HS-5 (cell line): ENCODE measurements around the gene THPO.

Experiments used
- DNase-seq: peaks from one replicate; pipeline ENCODE4 v3.0.0-alpha.2; 2012; ENCODE audit warnings: low read depth

The THPO gene

DNA sequence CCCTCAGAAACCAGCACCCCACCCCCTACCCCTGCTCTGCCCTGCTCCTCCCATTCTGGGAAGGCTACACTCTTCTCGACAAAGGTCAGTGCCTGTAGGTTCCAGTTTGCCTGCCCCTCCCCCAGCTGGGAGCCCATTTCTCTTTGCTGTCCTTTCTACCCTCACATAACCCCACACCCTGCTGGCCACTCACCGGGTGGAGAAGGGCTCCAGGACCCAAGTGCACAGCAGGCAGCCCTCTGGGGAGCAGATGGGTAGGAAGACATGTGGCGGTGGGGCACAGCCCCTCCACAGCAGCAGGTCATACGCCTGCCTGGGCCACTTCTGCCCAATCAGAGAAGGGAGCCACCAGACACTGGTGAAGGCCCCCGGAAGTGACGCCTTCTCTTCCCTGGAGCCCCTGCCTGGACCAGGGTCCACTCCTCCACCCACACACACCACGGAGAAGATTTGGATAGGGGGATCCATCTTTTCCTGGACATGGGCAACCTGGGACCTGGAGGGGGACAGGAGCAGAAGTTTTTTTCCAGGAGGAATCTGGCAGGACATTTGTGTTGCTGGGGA lies at the start of gene THPO:
THPO (minus strand) TSS at position 326 of the 564 bp plus-strand sequence. CDS start 1,948 bp downstream, outside the sequence.
- no peak for DNase-seq

DNA sequence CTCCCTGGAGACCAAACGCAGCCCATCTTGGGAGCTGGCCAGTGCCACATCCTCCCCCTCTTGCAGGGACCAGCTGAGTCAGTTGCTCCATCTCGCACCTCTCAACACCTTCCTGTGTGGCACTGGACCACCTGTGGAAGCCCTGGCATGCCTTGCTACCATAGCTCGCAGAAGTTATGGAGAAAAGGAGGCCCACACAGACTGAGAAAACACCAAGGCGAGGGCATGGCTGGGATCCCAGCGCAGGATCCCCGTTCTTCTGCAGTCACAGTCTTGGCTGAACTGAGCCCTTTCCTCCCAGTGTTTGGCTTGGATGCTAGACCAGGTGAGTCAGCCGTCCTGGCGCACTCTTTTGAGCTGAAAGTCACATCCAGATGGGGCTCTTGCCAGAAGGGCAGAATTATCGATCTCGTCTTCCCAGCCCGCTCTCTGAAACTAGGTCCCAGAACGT lies 48.7 kb upstream of the THPO start:
- DNase-seq, result no peak

DNA sequence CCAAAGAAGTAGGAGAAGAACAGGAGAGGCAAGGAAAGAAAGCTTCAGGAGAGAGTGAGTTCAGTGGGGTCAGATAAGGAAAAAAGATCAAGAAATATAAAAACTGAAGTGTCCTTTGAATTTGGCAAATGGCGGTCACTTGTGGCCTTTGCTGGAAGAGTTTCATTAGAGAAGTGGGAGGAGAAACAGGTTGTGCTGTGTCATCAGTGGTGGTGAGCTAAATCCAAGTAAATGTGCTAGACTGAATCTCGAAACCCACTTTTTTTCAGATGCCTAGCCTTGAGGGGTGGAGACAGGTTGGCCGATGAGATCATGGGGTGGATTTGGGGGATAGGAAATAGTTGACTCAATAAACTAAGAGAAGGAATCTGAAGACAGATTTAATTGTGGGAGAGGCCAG lies 45.6 kb upstream of the THPO start:
- no peak for DNase-seq

DNA sequence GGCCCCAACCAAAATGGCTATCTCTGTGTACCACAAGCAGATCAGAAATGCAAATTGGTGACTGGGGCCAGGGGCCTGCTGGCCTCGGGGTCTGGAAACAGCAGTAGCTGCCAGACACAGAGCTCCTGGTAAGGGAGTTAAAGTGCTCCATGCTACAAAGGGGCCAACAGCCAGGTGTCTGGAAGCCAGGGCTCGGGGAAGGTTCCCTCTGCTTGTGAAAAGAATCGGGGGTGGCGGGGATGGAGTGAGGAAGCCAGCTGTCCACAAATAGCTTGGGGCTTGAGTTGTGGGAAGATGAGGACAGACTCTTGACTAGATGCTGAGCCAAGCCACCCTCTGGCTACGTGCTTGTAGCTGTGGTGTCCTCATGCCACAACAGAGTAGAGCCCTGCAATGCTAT lies 41.2 kb upstream of the THPO start:
- DNase-seq, result no peak

DNA sequence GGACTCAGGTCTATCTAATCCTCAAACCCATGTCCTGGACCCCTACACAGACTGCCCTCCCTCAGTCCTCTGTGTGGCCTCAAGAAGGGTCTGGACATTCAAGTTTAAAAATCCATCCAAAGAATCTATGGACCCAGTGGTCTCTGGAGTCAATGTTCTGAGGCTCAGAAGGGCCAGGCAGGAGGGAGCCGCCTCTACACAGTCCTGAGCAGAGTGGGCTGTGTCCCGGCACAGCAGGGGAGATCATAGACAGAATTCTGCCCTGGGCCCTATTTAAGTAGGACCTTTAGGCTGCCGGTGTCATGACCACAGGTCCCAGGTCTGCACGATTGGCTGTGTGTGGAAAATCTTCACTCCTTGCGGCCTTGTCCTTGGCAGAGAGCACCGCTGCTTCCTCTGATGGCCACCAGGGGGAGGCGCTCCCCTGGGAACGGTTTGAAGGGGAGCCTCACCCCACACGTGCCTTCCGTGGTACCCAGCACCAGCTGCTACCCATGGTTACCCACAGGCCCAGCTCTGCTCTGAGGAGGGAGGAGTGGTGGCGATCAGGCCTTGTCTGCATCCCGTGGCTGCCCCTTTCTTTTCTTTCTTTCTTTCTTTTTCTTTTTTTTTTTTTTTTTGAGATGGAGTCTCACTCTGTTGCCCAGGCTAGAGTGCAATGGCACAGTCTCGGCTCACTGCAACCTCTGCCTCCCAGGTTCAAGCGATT lies 39.8 kb upstream of the THPO start:
- peak; percentile 29 for DNase-seq

DNA sequence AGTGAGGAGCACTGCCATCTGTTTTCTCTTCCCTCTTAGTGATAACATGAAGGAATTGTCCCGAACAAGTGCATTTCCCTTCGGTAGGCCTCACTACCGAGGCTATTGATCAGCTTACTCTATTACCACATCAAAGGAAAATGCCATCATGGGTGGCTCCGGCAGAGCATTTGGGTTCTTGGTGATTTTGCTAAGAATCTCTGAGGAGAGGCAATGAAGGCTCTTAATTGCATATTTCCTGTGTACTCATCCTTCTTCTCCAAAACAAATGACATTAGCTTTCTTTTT lies 37.1 kb upstream of the THPO start:
- no peak for DNase-seq

DNA sequence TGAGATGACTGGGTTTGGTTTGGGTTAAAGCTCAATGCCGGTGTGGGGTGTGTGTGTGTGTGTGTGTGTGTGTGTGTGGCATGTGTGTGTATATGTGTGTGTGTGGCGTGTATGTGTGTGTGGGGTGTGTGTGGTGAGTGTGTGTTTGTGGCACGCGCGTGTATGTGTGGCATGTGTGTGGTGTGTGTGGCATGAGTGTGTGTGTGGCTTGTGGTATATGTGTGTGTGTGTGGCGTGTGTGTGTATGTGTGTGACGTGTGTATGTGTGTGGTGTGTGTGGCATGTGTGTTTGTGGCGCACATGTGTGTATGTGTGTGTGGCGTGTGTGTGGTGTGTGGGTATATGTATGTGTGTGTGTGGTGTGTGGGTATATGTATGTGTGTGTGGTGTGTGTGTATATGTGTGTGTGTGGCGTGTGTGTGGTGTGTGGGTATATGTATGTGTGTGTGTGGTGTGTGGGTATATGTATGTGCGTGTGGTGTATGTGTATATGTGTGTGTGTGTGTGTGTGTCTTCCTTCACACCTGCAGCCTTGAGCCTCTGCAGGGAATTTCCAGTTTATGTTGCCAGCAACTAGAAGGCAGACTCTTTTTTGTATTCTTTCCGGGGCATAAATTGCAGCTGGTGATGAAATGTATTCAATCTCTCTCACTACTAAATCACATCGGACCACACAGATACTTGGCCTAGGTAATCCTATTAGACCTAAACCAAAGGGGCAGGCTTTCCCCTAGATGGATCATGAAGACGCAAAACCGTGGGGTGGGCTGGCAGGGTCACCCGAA lies 36.6 kb upstream of the THPO start:
- no peak for DNase-seq

DNA sequence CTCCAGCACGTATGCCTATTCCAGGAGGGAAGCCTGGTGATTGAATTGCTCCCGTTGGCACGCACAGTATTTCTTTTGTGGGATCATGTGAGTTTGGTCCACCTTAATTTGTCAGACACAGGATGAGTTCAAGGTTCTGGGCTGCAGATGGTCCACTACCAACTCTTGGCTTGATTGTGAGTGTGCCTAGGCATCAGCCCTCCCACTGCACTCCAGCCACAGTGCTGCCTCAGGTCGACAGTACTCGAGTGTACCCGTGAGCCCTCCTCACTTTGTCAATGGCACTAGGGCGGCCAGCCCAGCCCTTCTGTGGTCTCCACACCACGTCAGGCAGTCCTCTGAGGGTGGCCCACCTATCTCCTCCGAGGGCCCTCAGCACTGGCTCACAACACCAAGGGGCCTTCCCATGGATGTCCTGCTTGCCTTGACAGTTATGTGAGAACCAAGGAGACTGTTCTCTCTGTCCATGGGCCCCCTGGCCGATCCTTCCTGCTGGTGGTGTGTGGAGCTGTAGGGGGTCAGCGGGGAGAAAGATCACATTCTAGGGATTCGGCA lies 32.0 kb upstream of the THPO start:
- no peak for DNase-seq

DNA sequence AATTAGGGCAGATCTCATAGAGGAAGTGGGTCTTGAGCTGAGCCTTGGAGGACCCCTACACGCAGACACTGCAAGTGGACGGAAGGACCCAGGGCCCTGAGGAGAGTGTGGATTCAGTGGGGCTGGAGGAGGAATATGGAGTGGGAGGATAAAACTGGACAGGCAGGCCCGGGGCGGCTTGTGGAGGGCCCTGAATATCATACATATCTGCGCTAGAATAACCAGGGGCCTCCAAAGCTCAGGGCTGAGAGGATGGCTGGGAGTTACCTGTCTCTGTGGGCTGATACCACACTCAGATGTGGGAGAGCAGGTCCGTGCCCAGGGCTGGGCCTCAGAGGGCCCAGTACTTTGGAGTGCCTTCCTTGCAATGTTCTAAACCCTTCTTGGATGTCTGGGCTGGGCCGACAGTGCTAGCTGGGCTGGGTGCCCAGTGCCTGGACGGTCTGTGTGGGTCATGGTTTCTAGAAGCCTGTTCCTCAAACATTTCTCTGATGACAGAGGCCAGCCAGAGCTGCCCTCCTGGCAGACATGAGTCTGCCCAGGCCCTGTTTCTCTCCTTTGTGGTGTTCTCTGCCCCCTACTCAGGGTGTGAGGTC lies 31.4 kb upstream of the THPO start:
- DNase-seq, result no peak

DNA sequence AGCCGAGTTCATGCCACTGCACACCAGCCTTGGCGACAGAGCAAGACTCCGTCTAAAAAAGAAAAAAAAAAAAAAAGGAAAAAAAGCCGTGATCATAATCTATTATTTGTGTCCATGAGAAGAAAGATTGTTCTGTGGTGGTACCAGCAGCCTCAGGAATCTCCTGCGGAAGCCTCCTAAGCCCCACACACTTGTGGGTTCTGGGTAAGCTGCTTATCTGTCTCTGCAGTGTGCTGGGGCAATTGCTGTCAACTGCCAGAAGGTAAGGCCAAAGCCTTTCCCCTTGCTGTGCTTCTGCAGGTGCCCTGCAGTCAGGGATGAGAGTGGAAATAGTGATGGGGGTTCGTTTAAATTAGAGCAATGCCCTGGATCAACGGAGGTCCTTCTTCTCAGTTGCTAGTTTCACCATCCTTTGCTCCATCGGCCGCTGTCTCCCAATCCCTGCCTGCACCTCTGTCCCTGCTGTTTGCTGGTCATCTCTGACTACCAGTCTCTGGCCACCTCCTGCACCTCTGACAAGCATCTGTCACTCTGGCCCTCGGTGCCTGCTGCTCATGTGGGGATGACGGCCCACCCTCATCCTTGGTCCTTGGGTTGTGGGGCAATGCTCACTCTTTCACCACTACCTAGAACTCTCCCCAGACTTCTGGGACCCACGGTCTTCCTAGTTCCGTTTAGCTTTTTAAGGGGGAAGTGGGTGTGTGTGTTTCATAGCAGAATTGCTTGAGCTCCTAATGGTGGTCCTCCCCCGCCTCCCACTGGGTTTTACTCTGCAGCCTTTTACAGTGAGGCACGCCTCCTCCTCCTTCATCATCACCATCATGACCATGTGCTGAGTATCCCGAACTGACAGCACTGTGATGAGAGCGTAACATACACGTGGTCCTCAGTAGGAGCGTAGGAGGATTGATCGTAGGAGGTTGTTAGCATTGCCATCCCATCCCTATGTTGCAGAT lies 27.3 kb upstream of the THPO start:
- no peak for DNase-seq

DNA sequence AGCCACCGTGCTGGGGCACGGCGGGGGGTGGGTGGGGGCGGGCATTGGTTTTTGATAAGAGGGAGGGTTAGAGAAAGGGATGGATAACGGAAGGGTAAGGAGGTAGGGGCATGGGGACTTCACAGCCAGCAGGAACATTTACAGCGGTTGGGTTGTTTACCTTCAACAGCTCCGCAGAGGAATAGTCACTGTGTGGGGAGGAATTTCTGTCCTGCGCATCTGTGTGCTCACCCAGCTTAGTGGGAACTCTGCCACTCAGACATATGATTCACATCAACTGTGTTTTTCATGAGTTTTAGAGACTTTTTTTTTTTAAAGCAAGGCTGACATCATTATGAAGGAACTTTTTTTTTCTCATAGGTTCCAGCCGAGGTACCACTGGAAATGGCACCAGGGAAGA lies 21.4 kb upstream of the THPO start:
- DNase-seq, result peak; percentile 87

DNA sequence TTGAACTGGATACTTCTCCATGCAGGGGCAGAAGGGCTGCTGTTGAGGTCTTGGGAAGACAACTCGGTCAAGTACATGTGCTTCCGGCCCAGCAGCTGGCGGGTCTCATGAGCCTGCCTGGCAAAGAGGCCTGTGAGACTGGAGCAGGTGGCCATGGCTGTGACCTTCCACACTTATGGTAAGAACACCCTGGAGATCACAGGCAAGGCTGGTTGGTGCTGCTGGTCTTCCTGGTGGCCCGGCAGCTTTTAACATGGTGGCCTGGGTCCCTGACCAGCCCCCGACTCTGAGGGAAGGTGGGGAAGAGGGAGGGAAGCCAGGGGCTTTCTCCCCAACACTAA lies 17.3 kb upstream of the THPO start:
- no peak for DNase-seq

DNA sequence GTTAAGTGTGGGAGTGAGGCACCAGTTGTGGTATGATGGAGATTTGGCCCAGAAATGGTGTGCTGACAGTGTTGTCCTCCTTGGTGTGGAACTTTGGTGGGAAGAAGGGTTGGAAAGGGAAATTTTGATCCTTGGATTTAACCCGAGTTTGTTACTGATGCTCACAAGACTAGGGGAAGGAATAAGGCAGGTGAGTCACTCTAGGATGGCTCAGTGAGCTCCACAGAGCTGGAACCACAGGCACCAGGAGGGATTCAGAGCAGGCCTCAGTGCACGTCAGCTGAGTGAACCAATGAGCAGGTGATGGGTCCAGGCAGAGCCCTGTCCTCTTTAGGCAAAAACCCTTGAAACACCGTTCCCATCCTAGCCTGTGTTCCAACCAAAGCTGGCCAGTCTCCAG lies 13.3 kb upstream of the THPO start:
- DNase-seq, result no peak

DNA sequence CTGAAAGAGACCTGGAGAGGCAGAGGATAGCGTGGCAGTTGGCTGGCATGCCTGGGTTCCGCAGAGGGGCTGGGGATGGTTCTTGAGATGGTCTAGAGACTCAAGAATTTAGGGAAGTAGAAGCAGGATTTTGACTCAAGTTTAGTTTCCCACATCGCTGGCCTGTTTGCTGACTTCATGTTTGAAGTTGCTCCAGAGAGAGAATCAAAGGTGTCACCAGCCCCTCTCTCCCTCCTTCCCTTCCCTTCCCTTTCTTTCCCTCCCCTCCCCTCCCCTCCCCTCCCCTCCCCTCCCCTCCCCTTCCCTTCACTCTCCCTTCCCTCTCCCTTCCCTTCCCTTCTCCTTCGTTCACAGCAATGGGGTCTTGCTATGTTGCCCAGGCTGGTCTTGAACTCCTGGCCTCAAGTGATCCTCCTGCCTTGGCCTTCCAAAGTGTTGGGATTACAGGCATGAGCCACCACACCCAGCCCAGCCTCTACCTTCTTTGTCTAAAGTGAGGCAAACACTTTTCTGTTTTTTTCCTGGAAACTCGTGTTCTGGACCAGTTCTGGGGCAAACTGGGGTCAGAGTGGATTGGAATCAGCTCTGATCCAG lies 12.0 kb upstream of the THPO start:
- DNase-seq, result no peak

DNA sequence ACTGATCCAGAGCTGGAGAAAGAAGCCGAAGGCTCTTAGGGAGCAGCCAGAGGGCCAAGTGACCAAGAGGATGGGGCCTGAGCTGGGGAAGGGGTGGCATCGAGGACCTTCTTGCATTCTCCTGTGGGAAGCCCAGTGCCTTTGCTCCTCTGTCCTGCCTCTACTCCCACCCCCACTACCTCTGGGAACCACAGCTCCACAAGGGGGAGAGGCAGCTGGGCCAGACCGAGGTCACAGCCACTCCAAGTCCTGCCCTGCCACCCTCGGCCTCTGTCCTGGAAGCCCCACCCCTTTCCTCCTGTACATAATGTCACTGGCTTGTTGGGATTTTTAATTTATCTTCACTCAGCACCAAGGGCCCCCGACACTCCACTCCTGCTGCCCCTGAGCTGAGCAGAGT lies 11.4 kb upstream of the THPO start:
- DNase-seq, result no peak

DNA sequence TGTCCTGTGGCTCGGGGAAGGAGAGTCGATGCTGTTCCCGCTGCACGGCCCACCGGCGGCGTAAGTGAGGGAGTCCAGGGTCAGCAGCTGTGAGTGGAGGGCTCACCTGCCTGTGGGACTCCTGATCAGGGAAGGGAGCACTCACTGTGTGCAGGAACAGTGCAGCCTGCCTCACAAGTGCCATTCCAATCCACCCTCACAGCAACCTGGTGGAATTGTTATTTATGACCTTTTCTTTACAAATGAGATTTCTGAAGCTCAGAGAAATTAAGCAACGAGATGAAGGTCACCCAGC lies 10.9 kb upstream of the THPO start:
- no peak for DNase-seq

DNA sequence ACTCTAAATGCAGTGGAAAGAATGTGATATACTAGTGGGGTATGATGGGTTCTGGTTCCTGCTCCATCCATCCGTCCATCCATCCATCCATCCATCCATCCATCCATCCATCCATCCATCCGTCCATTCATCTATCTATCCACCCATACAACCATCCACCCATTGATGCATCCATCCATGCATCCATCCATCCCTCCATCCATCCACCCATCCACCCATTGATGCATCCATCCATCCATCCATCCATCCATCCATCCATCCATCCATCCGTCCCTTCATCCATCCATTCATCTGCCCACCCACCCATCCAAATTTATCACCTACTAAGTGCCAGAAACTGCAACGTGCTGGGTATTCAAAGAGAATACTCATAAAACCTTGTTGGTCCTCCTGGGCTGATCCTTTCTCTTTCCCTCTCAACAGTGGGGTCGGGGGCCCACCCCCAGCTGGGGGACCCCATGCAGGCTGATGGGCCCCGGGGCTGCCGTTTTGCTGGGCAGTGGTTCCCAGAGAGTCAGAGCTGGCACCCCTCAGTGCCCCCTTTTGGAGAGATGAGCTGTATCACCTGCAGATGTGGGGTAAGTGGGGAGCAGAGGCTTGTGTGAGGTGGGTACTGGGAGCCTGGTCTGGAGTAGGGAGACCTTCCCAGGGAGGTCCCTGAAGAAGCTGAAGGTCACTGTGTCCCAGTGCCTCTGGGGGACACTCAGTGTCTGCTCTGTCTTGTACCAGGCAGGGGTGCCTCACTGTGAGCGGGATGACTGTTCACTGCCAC lies 10.3 kb upstream of the THPO start:
- no peak for DNase-seq

DNA sequence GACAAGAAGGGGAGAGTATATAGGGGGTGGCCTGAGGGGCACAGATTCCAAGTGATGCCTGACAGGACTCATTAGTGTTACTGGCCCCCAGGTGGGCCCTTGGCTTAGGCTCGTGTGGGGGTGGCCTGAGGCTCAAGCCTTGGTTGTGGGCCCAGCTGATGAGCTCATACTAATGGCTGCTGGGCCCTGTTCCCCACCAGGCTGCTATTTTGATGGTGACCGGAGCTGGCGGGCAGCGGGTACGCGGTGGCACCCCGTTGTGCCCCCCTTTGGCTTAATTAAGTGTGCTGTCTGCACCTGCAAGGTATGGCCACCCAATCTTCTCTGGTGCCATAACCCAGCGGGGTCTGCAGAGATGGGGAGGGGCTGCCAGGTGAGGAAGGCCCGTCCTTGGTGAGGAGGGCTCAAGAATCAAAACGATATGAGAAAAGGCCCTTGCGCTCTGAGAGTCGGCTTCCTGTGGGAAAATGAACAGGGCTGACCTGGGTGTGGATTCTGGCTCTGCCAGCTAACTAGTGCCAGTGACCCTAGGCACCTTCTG lies 9.2 kb upstream of the THPO start:
- DNase-seq, result no peak

DNA sequence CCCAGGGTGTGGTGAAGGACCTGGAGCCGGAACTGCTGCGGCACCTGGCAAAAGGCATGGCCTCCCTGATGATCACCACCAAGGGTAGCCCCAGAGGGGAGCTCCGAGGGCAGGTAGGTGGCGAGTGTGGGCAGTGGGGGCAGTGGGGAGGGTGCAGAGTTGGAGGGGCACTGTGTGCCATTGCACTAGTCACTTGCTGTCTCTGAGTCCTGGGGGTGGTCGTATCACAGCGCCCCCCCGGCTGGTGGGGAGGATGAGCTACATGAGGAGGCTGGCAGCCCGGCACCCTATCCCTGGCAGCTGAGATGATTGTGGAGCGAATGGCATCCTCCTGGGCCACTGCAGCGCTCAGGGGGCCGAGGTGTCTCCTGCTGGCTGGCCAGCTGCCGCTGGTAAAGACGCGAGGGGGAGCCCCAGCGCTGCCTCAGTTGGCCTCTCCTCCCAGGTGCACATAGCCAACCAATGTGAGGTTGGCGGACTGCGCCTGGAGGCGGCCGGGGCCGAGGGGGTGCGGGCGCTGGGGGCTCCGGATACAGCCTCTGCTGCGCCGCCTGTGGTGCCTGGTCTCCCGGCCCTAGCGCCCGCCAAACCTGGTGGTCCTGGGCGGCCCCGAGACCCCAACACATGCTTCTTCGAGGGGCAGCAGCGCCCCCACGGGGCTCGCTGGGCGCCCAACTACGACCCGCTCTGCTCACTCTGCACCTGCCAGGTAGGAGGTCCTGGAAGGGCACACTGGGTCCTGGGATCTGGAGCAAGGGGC lies 8.2 kb upstream of the THPO start:
- no peak for DNase-seq
